HepG2 (cell line): ENCODE data around the gene KANSL3. TPM values are rescaled to one million over a fixed set of nuclear protein-coding genes. Genes with fewer than 3 reads are reported as not detected.

Source experiments
- BRCA1 ChIP-seq: sonication (generic); formaldehyde crosslinking; IDR thresholded peaks from 2 replicates; pipeline ENCODE4 v1.4.0; 2020; ENCODE audit warnings: missing genetic modification reagents
- CSRNP1 ChIP-seq: sonication (generic); formaldehyde crosslinking; IDR thresholded peaks from 2 replicates; pipeline ENCODE4 v1.8.1; 2023; ENCODE audit warnings: mild to moderate bottlenecking, missing genetic modification reagents
- FOXC1 ChIP-seq: sonication (generic); formaldehyde crosslinking; IDR thresholded peaks from 2 replicates; pipeline ENCODE4 v1.8.0; 2022; ENCODE audit warnings: mild to moderate bottlenecking, missing genetic modification reagents, borderline replicate concordance
- HCFC1 ChIP-seq: fragments of 150-350 bp; IDR thresholded peaks from 2 replicates; pipeline ENCODE4 v1.6.1; 2014; ENCODE audit warnings: low read depth, low read length
- HINFP ChIP-seq: sonication (generic); formaldehyde crosslinking; IDR thresholded peaks from 2 replicates; pipeline ENCODE4 v1.4.0; 2020; ENCODE audit warnings: low read depth, mild to moderate bottlenecking, missing genetic modification reagents
- KDM6A ChIP-seq: IDR thresholded peaks from 2 replicates; pipeline ENCODE4 v1.6.1; 2016; ENCODE audit warnings: low read depth
- MIXL1 ChIP-seq: IDR thresholded peaks from 2 replicates; pipeline ENCODE4 v1.6.1; 2016
- RFXAP ChIP-seq: sonication (generic); formaldehyde crosslinking; IDR thresholded peaks from 2 replicates; pipeline ENCODE4 v1.4.0; 2020; ENCODE audit warnings: missing genetic modification reagents, borderline replicate concordance
- SMAD3 ChIP-seq: sonication (generic); formaldehyde crosslinking; IDR thresholded peaks from 2 replicates; pipeline ENCODE4 v1.4.0; 2020; ENCODE audit warnings: missing genetic modification reagents
- THAP9 ChIP-seq: sonication (generic); formaldehyde crosslinking; IDR thresholded peaks from 2 replicates; pipeline ENCODE4; 2020; ENCODE audit warnings: missing genetic modification reagents, mild to moderate bottlenecking, borderline replicate concordance
- ZKSCAN5 ChIP-seq: sonication (generic); formaldehyde crosslinking; IDR thresholded peaks from 2 replicates; pipeline ENCODE4 v1.5.1; 2020; ENCODE audit warnings: mild to moderate bottlenecking, missing genetic modification reagents
- ZNF101 ChIP-seq: sonication (generic); formaldehyde crosslinking; IDR thresholded peaks from 2 replicates; pipeline ENCODE4 v1.4.0; 2020; ENCODE audit warnings: mild to moderate bottlenecking, low read depth, missing genetic modification reagents, borderline replicate concordance
- ZNF512 ChIP-seq: sonication (generic); formaldehyde crosslinking; IDR thresholded peaks from 2 replicates; pipeline ENCODE4 v1.4.0; 2020; ENCODE audit warnings: mild to moderate bottlenecking, missing genetic modification reagents
- ZNF788 ChIP-seq: sonication (generic); formaldehyde crosslinking; IDR thresholded peaks from 2 replicates; pipeline ENCODE4 v1.5.0; 2020; ENCODE audit warnings: mild to moderate bottlenecking, missing genetic modification reagents, borderline replicate concordance
- polyA plus RNA-seq, 8 experiments: library from polyadenylated mRNA; depleted of rRNA in 3 of 8; stranded (reverse) in 7 of 8; unstranded in 1 of 8; fragments of >200 nt; fragmentation: Illumina TruSeq in 4 of 8; extraction: Trizol in 4 of 8; gene quantifications; 2 replicates each; pipeline versions ENCODE4 v1.2.1 to v1.2.3, GENCODE V29; 2011 to 2016; ENCODE audit warnings: low read depth in 4 of 8, missing spikeins in 1 of 8, mixed read lengths in 1 of 8; ENCODE audit not compliant: insufficient read depth in 1 of 8
- total RNA-seq, 5 experiments: library from RNA; depleted of rRNA; stranded (reverse); fragments of >200 nt; fragmentation: Illumina TruSeq; extraction: Trizol; gene quantifications; 2 replicates each; pipeline ENCODE4 v1.2.3, GENCODE V29; 2016; ENCODE audit warnings: low read depth in 1 of 5
- TF ChIP-seq, protein P1 (sequence below): sonication (generic); formaldehyde crosslinking; IDR thresholded peaks from 2 replicates; pipeline ENCODE4 v1.4.0; 2020; ENCODE audit warnings: missing genetic modification reagents, borderline replicate concordance

KANSL3 gene
- total and polyA plus RNA-seq, 2 of the 13 experiments (the other 11 are each of a cell fraction or from before 2014, with no cell fraction given), result 20.8 to 37.3 TPM

DNA sequence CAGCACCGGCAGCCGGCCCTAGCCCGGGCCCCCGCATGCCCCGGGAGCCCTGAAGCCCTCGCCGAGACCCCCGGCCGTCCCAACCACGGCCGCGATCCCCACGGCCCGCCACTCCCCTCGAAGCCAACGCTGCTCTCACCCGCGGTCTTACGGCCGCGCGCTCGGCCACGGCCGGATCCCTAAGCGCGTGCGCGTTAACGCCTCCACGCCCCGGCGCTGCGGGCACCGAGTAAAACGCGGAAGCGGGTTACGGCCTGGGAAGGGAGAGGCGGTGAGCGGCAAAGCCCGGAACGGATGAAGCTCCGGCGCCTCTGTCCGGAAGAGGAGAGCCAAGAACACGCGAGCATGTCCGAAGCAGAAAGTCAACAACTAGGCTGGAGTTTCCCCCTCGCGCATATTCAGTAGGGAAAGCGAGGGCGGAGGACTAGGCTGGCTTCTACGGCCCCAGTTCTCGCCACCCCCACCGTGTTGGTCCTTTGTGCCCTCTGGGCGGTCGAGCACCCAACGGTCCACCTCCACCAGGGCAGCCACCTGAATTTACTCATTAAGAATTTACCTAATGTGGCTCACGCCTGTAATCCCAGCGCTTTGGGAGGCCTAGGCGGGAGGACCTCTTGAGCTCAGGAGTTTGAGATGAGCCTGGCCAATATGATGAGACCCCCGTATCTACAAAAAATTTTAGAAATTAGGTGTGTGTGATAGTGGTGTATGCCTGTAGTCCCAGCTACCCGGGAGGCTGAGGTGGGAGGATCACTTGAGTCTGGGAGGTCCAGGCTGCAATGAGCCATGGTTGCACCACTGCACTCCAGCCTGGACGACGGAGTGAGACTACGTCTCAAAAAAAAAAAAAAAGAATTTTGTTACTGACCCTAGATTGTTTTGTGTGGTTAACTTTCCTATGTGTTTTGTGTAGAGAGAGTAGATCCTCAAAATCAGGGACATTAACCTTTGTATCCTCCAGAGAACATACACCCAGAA, at the start of gene KANSL3 (continued):
- peak; percentile 99 for TF ChIP-seq CSRNP1 (CRISPR knock-in tag)
- TF ChIP-seq, protein P1, sequence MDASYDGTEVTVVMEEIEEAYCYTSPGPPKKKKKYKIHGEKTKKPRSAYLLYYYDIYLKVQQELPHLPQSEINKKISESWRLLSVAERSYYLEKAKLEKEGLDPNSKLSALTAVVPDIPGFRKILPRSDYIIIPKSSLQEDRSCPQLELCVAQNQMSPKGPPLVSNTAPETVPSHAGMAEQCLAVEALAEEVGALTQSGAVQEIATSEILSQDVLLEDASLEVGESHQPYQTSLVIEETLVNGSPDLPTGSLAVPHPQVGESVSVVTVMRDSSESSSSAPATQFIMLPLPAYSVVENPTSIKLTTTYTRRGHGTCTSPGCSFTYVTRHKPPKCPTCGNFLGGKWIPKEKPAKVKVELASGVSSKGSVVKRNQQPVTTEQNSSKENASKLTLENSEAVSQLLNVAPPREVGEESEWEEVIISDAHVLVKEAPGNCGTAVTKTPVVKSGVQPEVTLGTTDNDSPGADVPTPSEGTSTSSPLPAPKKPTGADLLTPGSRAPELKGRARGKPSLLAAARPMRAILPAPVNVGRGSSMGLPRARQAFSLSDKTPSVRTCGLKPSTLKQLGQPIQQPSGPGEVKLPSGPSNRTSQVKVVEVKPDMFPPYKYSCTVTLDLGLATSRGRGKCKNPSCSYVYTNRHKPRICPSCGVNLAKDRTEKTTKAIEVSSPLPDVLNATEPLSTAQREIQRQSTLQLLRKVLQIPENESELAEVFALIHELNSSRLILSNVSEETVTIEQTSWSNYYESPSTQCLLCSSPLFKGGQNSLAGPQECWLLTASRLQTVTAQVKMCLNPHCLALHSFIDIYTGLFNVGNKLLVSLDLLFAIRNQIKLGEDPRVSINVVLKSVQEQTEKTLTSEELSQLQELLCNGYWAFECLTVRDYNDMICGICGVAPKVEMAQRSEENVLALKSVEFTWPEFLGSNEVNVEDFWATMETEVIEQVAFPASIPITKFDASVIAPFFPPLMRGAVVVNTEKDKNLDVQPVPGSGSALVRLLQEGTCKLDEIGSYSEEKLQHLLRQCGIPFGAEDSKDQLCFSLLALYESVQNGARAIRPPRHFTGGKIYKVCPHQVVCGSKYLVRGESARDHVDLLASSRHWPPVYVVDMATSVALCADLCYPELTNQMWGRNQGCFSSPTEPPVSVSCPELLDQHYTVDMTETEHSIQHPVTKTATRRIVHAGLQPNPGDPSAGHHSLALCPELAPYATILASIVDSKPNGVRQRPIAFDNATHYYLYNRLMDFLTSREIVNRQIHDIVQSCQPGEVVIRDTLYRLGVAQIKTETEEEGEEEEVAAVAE (CRISPR knock-in tag), result peak; percentile 91
- peak; percentile 70 for TF ChIP-seq HCFC1
- 0 out of 2 replicates have a peak, but pooled peaks have one; percentile 11 for TF ChIP-seq KDM6A (CRISPR knock-in tag)
- TF ChIP-seq SMAD3 (CRISPR knock-in tag), result peak; percentile 99
- TF ChIP-seq ZNF512 (CRISPR knock-in tag), result peak; percentile 82
- TF ChIP-seq BRCA1 (CRISPR knock-in tag), result peak; percentile 94; the same call in 1 of the 2 replicates
- TF ChIP-seq ZNF788 (CRISPR knock-in tag), result peak; percentile 100
- peak; percentile 87; the same call in 1 of the 2 replicates for TF ChIP-seq ZNF101 (CRISPR knock-in tag)
- TF ChIP-seq MIXL1 (CRISPR knock-in tag), result peak; percentile 95
- TF ChIP-seq HINFP (CRISPR knock-in tag), result peak; percentile 74; the same call in 1 of the 2 replicates
- no peak; the same call in 1 of the 2 replicates for TF ChIP-seq FOXC1 (CRISPR knock-in tag)
- peak; percentile 96 for TF ChIP-seq RFXAP (CRISPR knock-in tag)
- peak; percentile 91; the same call in 1 of the 2 replicates for TF ChIP-seq THAP9
- TF ChIP-seq ZKSCAN5 (CRISPR knock-in tag), result no peak; the same call in 1 of the 2 replicates
